Activated T-cell treated with anti-CD3 and anti-CD28 coated beads, Interleukin-2, amount 50 U/mL, for 1 hour (primary cell): Measurements from ENCODE around the gene VPS37D.
"Not testable (repeated sequence)": the region's sequence is repeated elsewhere in the genome, so short reads cannot be mapped to it uniquely, and the experiment has no call there.

ENCODE experiments used
- DNase-seq: peaks from one replicate; pipeline ENCODE4 v3.0.0-alpha.2; 2020

The VPS37D gene

DNA sequence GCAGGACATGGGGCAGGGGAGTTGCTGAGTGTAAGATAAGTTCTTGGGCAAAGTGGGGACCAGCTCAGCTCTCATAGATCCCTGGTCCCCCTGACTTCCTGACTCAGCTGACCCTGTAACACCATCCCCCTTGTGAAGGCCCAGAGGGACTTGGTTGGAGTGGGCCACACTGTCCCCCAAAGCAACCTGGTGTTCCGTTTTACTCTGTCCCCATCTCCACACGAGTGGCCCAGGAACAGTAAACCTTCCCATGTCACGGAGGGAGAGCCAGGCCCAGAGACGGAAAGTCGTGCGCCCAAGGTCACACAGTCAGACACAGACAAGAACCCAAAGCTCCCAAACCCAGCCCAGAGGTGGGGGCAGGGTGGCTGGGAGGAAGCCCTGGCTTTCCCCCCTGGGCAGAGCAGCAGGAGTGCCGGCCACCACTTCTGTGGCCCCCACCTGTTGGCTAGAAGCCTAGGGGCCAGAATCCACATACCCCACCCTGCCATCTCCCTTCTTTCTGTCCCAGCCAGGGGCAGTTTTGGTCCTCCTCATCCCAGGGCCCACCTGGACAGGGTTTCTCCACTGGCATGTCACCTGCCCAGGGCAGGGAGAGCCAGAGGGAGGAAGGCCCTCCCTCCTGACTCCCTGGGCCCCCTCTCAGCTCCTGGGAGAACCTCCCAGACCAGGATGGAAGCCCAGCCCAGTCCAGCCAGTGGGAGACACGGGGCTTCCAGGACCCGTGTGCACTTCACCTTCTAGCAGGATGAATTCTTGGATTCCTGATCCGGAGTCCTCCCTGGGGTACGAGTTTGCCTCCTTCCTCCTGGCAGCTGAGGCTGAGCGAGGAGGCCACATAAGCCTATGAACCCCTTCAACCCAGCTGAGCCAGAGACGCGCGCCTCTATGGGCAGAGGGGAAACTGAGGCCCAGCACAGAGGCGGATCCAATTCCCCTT, 20.6 kb upstream of the VPS37D start:
- DNase-seq: no peak

DNA sequence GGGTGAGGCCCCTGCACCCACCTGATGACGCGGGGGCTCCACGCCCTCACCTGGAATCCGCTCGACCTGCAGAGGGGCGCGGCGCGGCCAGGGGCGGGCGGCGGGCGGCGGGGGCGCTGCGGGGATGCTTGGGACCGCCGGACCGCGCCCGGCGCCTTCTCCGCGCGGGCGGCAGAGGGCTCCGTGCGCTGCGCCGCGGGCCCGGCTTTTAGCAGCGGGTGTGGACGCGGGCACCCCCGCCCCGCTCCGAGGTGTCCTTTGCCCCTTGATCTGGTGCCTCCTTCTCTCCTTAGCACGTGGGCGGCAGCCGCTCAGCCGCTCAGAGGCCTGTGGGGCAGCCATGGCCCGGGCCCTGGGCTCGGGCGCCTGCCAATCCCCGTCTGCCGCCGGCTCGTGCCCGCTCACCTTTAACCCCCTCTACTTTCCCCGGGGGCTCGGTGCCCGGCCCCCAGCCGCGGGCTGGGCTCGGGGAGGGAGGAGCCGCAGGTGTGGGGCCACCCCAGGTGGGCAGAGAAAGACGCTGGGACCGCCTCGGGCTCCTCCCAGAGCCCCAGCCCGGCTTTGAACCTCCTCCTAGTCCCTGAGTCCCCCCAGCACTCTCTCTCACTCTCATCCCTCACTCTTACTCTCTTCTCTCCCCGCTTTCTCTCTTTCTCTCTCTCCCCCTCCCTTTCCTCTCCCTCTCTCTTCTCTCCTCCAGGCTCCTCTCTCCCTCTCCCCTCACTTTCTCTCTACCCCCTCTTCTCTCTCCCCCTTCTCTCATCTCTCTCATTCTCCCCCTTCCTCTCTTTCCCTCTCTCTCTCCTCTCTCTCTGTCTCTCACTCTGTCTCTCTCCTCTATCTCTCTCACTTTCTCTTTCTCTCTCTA, 19.7 kb upstream of the VPS37D start:
- DNase-seq: peak; percentile 47

DNA sequence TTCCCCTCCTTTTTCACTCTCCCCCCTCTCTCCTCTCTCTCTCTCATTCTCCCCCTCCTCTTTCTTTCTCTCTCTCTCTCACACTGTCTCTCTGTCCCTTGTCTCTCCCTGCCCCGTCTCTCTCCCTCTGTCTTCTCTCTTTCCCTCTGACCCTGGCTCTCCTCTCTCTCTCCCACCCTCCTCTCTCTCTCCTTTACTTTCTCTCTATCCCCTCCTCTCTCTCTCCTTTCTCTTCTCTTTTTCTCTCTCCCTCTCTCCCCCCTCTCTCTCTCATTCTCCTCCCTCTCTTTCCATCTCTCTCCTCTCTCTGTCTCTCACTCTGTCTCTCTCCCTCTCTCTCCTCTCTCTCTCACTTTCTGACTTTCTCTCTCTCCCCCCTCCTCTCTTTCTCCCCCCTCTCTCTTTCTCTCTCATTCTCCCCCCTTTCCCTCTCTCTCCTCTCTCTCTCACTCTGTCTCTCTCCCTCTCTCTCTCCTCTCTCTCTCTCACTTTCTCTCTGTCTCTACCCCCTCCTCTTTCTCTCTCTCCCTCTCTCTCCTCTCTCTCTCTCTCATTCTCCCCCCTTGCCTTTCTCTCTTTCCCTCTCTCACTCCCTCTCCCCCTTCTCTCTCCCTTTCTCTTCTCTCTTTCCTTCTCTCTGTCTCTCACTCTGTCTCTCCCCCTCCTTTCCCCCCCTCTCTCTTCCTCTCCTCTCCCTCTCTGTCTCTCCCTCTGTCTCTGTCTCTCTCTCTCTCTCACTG, 18.9 kb upstream of the VPS37D start:
- DNase-seq: no peak

DNA sequence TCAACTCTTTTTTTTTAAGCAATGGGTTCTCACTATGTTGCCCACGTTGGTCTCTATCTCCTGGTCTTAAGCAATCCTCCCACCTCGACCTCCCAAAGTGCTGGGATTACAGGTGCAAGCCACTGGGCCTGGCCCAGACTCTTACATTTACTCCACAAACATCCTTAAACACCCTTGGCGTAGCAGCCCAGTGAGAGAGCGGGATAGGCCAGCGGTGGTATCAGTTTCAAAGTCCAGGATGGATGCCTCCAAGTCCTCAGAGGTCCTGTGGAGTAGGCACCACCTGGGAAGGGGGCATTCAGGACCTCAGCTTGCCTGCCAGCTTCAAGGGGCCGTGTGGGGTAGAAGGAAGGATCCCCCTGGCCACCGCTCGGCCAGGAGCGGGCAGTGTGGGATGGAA, 18.1 kb upstream of the VPS37D start:
- no peak for DNase-seq

DNA sequence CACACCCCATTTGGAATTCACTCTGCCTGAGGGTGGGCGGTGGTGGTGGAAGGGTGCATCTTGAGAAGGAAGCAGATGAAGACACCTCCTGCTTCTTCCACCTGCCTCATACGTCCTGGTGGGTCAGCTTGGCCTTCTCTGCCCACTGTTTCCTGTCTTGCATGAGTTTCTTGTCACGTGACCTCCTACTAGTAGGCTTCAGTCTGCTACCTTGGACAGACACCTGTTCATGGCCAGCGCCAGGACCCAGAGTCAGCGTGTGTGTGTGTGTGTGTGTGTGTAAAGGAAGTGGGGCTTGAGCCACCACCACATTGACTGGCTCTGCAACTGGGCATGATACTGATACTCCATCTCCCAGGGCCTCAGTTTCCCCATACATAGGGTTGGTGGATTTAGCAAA, 17.1 kb upstream of the VPS37D start:
- no peak for DNase-seq

DNA sequence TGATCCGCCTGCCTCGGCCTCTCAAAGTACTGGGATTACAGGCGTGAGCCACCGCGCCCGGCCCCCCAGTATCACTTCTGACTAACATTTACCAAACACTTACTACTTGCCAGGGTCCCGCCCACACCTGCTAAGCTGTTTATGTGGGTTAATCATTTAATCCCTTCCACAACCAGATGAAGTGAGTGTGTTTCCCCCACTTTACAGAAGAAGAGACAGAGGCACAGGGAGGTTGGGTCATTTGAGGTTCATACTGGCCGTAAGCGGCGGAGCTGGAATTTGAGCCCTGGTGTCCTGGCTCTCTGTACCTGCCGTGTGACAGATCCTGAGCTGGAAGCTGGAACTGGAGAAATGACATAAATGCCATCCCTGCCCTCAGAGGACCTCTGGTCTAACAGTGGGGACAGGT, 15.1 kb upstream of the VPS37D start:
- DNase-seq: no peak

DNA sequence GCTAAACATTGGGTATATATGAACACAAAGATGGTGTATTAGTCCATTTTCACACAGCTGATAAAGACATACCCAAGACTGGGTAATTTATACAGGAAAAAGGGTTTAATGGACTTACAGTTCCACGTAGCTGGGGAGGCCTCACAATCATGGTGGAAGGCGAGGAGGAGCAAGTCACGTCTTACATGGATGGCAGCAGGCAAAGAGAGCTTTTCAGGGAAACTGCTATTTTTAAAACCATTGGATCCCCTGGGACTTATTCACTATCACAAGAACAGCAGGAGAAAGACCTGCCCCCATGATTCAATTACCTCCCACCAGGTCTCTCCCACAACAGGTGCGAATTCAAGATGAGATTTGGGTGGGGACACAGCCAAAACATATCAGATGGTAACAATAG, 12.3 kb upstream of the VPS37D start:
- not testable (repeated sequence) for DNase-seq

DNA sequence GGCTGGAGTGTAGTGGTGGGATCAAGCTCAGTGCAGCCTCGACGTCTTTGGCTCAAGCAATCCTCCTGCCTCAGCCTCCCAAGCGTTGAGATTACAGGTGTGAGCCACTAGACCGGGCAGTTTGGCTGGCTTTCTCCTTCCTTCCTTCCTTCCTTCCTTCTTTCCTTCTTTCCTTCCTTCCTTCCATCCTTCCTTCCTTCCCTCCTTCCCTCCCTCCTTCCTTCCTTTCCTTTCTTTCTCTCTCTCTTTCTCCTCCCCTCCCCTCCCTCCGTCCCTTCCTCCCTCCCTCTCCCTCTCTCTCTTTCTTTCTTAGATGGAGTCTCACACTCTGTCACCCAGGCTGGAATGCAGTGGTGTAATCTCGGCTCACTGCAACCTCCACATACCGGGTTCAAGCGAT, 7.6 kb upstream of the VPS37D start:
- no peak for DNase-seq

DNA sequence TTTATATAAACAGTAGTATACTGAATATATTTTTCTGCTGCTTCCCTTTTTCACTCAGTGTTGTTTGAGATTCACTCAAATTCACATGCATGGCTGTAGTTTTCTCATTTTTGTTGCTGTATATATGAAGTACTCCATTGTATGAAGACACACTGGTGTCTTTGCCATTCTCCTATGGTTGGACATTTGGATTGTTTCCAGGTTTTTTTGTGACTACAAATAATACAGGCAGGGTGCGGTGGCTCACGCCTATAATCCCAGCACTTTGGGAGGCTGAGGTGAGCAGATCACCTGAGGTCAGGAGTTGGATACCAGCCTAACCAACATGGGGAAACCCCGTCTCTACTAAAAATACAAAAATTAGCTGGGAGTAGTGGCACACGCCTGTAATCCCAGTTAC, 7.0 kb upstream of the VPS37D start:
- not testable (repeated sequence) for DNase-seq

DNA sequence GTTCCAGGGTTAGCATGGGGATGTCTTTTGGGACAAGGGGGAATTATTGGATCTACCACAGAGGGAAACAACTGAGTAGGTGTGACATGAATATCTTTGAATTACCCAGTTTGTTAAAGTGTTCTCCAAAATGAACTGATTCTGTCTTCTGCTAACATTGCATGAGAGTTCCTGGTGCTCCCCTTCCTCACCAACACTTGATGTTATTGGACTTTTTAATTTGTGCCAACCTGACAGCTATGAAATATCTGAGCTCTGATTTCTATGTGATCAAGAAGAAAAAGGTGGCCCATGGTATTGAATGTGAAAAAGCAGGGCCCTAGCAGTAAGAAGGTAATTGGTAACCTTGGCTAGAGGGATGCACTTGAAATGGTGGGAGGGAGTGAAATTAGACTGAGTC, 4.6 kb upstream of the VPS37D start:
- no peak for DNase-seq

DNA sequence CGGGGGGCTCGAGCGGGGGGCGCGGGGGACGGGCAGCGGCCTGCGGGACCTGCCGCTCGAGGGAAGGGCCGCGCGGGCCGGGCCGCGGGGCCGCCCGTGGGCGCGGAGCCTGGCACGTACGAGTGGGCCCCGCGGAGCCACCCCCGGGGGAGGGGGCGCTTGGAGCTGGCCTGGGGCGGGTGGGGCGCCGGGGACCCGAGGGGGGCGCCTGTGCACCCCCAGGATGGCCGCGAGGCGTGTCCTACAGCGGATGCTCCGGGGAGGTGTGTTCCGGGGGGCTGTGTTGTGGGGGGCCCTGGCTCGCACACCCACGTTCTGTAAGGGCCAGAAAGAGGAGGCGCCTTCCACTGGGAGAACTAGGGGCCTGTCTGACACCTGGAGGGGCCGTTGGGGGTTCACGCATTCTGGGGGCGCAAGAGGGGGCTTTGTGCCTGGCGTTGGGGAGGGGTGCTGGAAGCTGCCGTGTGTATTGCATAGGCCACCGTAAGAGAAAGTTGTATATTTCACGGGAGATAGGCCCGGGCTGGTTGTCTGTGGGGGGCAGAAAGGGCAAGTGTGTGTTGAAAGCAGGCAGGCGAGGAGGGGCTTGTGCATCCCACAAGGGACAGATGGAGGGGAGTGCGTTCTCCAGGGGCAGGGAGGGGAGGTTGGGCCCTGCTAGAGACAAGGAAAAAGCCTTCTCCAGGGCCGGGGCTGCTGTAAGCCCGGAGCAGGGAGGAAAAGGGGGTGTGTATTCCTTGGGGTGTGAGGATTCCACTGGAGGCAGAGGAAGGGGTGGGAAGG, 663 bp downstream of the VPS37D start:
- DNase-seq: no peak

DNA sequence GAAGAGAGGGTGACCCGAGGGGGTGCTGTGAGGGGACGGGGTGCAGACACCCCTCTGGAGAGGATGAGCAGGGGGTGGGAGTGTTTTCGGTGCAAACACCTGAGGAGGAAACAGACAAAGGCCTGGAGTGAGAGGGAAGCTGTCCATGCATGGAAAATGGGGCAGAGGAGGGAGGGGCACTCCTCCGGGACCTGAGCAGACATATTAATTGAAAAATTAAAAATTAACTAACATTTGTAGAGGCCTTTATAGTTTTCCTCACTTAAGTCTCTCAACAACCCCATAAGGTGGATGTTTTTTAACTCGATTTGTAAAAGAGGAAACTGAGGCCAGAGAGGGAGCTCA, 1.2 kb downstream of the VPS37D start:
- no peak for DNase-seq

DNA sequence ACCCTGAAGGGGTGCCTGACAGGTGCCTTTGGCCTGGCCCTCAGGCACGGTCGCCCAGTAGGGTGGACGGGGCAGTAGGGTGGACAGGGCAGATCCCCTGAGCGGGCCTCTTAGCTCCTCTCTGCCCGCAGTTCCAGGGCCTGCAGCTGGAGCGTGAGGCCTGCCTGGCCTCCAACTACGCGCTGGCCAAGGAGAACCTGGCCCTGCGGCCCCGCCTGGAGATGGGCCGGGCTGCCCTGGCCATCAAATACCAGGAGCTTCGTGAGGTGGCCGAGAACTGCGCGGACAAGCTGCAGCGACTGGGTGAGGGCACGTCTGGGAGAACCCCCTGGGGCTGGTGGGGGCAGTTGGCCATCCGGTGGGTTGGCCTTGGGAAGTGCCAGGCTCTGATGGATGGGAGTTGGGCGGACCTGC, 1.7 kb downstream of the VPS37D start:
- no peak for DNase-seq

DNA sequence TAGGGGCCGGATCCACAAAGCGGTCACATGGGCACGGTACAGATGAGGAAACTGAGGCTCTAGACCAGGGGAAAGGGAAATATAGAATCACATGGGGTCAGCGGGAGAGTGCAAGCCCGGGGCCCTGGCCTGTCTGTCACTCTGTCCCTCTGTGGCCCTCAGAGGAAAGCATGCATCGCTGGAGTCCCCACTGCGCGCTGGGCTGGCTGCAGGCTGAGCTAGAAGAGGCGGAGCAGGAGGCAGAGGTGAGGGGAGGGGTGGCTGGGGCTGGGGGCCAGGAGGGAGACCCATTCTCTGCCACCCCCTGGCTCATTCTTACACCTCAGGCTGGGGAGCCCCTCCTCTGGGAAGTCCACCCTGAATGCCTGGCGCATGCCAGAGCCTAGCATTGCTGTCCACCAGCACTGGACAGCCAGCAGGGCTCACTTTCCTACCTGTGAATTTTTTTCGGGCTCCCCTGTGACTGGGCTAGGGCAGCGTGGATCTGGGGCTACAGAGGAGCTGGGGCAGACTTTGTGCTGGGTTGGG, 2.3 kb downstream of the VPS37D start:
- DNase-seq: no peak

DNA sequence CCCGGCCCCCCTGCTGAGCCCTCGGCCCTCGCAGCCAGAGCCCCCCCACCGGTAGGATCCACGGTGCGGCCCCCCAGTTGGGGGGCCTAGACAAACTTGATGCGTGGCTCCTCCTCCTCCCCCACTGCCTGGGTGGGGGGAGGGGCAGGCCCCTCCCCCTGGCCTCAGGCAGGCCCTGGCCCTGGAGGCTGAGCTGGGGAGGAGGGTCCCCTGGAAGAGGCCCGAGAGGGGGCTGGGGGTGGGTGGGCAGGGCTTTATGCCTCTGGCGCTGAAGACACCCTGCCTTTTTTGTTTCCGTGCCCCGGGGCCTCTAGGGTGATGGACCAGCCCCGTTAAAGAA, 3.7 kb downstream of the VPS37D start:
- no peak for DNase-seq

DNA sequence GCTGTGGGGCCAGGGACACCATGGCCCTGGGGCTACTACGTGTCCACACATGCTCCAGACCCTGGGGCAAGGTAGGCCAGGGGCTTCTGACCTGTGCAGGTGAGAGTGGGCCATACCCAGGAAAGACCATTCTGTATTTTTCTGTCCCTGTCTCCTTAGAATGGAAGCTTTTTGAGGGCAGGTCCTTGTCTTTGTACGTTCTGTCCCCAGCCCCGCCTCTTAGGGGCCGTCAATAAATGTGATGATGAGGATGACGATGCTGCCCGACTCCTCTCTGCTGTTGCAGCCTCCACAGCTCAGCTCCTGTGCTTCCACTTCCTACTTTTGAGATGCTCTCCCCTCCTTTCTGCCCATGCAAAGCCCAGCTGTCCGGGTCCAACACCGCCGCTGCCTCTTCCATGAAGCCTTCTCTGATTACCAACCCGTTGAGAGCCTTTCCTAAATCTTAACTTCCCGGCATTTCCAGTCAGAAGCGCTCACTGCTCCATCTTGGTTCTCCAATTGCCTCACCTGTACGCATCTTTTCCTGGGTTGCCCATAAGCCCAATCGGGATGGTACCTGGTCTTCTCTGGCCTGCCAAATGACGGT, 4.3 kb downstream of the VPS37D start:
- no peak for DNase-seq

DNA sequence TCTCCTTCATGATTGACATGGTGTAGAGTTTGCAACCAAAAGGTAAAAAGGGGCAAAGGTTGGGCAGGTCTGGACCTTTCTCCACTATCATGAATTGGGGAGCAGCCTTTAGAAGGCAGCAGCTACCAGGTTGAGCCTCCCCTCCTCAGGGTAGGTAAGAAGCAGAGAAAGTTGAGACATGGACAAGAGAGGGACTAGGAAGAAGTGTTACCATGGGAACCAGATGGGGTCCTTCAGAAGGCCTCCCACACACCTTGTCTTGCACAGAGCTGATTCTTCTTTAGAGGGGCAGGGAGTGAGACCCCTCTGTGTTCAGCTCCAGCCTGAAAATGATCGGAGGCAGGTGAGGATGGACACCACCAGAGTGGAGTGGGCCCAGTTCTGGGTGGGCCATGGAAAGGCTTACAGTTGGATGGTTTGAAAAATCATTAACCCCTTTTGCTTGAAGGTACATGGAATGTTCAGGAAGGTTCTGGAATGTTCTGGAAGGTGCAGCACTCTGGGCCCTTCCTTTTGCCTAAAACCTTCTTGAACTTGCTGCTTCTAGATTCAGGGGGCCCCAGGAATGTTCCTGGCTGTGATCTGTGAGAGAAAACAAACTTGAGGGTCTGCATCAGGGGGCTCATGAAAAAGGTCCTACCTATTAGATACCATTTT, 7.0 kb downstream of the VPS37D start:
- no peak for DNase-seq

DNA sequence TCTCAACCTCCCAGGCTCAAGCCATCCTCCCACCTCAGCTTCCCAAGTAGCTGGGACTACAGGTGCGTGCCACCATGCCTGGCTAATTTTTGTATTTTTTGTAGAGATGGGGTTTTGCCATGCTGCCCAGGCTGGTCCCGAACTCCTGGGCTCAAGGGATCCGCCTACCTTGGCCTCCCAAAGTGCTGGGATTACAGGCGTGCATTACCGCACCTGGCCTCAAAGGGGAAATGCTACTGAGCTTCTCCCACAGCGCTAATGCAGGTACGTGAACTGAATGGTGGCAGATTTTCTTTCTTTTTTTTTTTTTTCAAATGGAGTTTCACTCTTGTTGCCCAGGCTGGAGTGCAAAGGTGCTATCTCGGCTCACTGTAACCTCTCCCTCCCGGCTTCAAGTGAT, 8.4 kb downstream of the VPS37D start:
- DNase-seq: not testable (repeated sequence)

DNA sequence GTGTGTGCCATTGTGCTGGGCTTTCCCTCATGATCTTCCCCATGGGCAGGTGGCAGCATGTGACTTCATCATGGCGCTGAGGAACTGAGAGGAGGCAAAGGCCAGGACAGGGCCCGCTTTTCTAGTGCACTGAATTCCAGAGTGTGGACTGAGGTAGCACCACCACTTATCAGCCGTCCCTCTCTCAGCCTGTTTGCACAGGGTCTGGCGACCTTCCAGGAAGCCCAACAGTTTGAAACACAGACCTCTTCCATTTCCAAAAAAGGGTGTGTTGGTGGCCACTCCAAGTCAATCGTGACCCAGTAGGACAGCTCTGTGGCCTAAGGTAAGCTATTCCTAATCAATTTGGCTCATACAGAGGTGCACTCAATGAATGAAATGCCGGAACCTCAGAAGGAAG, 11.2 kb downstream of the VPS37D start:
- no peak for DNase-seq

DNA sequence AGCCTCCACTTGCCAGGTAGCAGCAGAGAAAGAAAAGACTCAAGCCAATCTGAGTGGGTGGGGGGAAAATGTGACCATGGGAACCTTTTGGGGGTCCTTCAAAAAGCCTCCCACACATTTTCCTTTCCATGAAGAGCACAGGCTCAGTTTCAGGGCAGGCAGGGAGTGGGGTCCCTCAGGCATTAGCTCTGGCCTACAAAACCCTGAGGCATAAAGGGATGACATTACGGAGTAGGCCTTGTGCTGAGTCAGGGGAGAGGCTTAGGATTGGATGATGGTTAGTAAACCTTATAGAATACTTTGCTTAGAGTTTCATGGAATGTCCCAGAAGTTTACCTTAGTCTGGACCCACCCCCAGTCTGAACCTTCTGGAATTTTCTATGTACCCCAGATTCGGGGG, 12.1 kb downstream of the VPS37D start:
- DNase-seq: no peak

DNA sequence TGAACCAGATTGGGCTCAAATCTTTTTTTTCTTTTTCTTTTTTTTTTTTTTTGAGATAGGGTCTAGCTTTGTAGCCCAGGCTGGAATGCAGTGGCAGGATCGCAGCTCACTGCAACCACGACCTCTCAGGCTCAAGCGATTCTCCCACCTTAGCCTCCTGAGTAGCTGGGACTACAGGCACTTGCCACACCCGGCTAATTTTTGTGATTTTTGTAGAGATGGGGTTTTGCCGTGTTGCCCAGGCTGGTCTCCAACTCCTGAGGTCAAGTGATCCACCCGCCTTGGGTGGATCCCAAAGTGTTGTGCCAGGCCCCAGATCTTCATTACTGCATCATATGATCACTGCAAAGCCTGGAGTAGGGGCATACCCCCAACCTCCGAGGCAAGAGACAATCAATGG, 12.9 kb downstream of the VPS37D start:
- DNase-seq: no peak
